ENCODE measurements around the gene NEMP2.

GRCh38 chr2:190456833-190457232 is 77.7 kb downstream of the NEMP2 start:
- TF ChIP-seq CTCF (IDR thresholded peaks at IDR 0.05): no peak
- TF ChIP-seq POLR2A (IDR thresholded peaks at IDR 0.05): no peak

Data from thyroid gland (tissue), 4 donors.